Trophoblast cell (in vitro differentiated cells and primary cell): Measurements from ENCODE around the gene BMP2K.

Experiments used
- DNase-seq, 2 donors: peaks; one replicate each; pipeline ENCODE4 v3.0.0-alpha.2; 2016
- H2AFZ ChIP-seq: 2 replicates; pipeline ENCODE4 v1.6.1; 2013; ENCODE audit warnings: low read length, moderate library complexity, mild to moderate bottlenecking; ENCODE audit not compliant: insufficient read depth, poor library complexity
- H2AK5ac ChIP-seq: 2 replicates; pipeline ENCODE4 v1.6.1; 2013; ENCODE audit warnings: mild to moderate bottlenecking, low read length
- H2BK120ac ChIP-seq: 2 replicates; pipeline ENCODE4 v1.6.1; 2013; ENCODE audit warnings: low read length, mild to moderate bottlenecking, moderate library complexity; ENCODE audit not compliant: insufficient read depth, poor library complexity
- H2BK12ac ChIP-seq: 2 replicates; pipeline ENCODE4 v1.6.1; 2013; ENCODE audit warnings: mild to moderate bottlenecking, low read length, moderate library complexity
- H2BK5ac ChIP-seq: 2 replicates; pipeline ENCODE4 v1.6.1; 2013; ENCODE audit warnings: low read length, low read depth, moderate library complexity, mild to moderate bottlenecking; ENCODE audit not compliant: poor library complexity
- H3K14ac ChIP-seq: 2 replicates; pipeline ENCODE4 v1.6.1; 2013; ENCODE audit warnings: mild to moderate bottlenecking, low read length
- H3K18ac ChIP-seq: 2 replicates; pipeline ENCODE4 v1.6.1; 2013; ENCODE audit warnings: mild to moderate bottlenecking, low read length
- H3K23ac ChIP-seq: 2 replicates; pipeline ENCODE4 v1.6.1; 2013; ENCODE audit warnings: low read length
- H3K27ac ChIP-seq: 2 replicates; pipeline ENCODE4 v1.5.1; 2013; ENCODE audit warnings: low read depth, mild to moderate bottlenecking, inconsistent platforms, low read length, moderate library complexity
- H3K27me3 ChIP-seq: 2 replicates; pipeline ENCODE4 v1.6.1; 2013; ENCODE audit warnings: inconsistent platforms, mild to moderate bottlenecking, low read length, moderate library complexity; ENCODE audit not compliant: insufficient read depth
- H3K36me3 ChIP-seq, 2 experiments: 1 replicate in 1 of 2; 2 replicates in 1 of 2; pipeline ENCODE4 v1.6.1; 2013; ENCODE audit warnings: low read length in 2 of 2, mild to moderate bottlenecking in 2 of 2, moderate library complexity in 1 of 2; ENCODE audit not compliant: insufficient read depth in 2 of 2, control insufficient read depth in 1 of 2
- H3K4ac ChIP-seq: 2 replicates; pipeline ENCODE4 v1.6.1; 2013; ENCODE audit warnings: low read depth, mild to moderate bottlenecking, low read length, moderate library complexity
- H3K4me1 ChIP-seq, 2 experiments: 1 replicate in 1 of 2; 2 replicates in 1 of 2; pipeline ENCODE4 v1.6.1; 2013; ENCODE audit warnings: low read length in 2 of 2, mild to moderate bottlenecking in 2 of 2, moderate library complexity in 1 of 2; ENCODE audit not compliant: insufficient read depth in 2 of 2, control insufficient read depth in 1 of 2
- H3K4me2 ChIP-seq: 2 replicates; pipeline ENCODE4 v1.6.1; 2013; ENCODE audit warnings: inconsistent platforms, mild to moderate bottlenecking, low read length, moderate library complexity
- H3K4me3 ChIP-seq: 2 replicates; pipeline ENCODE4 v1.5.1; 2013; ENCODE audit warnings: mild to moderate bottlenecking, low read depth, low read length, inconsistent platforms
- H3K79me1 ChIP-seq: one replicate; pipeline ENCODE4 v1.6.1; 2013; ENCODE audit warnings: low read length
- H3K79me2 ChIP-seq: 2 replicates; pipeline ENCODE4 v1.6.1; 2013; ENCODE audit warnings: low read length, mild to moderate bottlenecking; ENCODE audit not compliant: control insufficient read depth, insufficient read depth, poor library complexity
- H3K9ac ChIP-seq: 2 replicates; pipeline ENCODE4 v1.6.1; 2013; ENCODE audit warnings: mild to moderate bottlenecking, low read length
- H3K9me3 ChIP-seq: 2 replicates; pipeline ENCODE4 v1.6.1; 2013; ENCODE audit warnings: low read depth, mild to moderate bottlenecking, control low read depth, inconsistent platforms, low read length; ENCODE audit not compliant: insufficient read depth
- H4K12ac ChIP-seq: 2 replicates; pipeline ENCODE4 v1.6.1; 2013; ENCODE audit warnings: low read depth, mild to moderate bottlenecking, low read length, moderate library complexity
- H4K8ac ChIP-seq: 2 replicates; pipeline ENCODE4 v1.6.1; 2013; ENCODE audit warnings: low read depth, mild to moderate bottlenecking, low read length, moderate library complexity
- H4K91ac ChIP-seq: one replicate; pipeline ENCODE4 v1.6.1; 2013; ENCODE audit warnings: low read depth, mild to moderate bottlenecking, low read length, moderate library complexity
- WGBS: extraction: QIAGEN DNeasy Blood & Tissue Kit; methylation state at CpG from one replicate; pipeline ENCODE4 v1.1.7; 2013; ENCODE audit warnings: missing lambda C conversion rate; ENCODE audit not compliant: insufficient read length, insufficient coverage; ENCODE audit errors: extremely low coverage; 5-methylcytosine and 5-hydroxymethylcytosine counted together

The BMP2K gene

DNA sequence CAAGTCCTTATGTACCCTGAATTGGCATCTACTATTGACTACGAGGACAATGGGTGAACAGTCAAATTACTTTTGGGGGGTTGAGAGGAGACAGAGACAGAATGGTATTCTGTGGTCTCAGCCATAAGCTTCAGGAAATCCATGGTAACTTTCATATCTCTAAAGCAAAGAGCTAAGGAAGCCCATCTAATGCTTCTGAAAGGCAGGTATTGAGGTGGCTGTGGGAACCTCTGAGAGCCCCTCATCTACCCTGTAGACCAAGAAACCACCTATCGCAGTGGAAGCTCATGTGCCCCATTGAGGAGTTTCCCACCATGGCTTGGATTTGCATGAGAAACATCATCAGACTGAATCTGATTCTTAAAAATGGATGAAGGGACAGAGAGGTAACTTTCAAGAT is 23.1 kb upstream of the BMP2K start:
- Histone ChIP-seq H2AFZ (no peak overlapping the region), H3K4ac (no peak overlapping the region), H3K4me3 (no peak overlapping the region), H3K18ac (no peak overlapping the region), H4K8ac (no peak overlapping the region), H3K4me1 (no peaks in the 10 kb centered on the region), H3K79me1 (no peaks in the 10 kb centered on the region), H3K9ac (no peak overlapping the region), H3K27me3 (no peaks in the 10 kb centered on the region), H3K9me3 (no peaks in the 10 kb centered on the region), H2BK12ac (no peak overlapping the region), H4K91ac (no peak overlapping the region), H2AK5ac (no peak overlapping the region), H3K79me2 (no peaks in the 10 kb centered on the region), H3K36me3 (no peaks in the 10 kb centered on the region), H3K23ac (no peak overlapping the region), H4K12ac (no peak overlapping the region), H3K27ac (no peak overlapping the region), H2BK5ac (no peak overlapping the region), H3K14ac (no peak overlapping the region), H2BK120ac (no peak overlapping the region), H3K4me2 (no peak overlapping the region)
- WGBS, result no CpG with 5 or more reads among the region's 2 CpGs
- no peak for DNase-seq

DNA sequence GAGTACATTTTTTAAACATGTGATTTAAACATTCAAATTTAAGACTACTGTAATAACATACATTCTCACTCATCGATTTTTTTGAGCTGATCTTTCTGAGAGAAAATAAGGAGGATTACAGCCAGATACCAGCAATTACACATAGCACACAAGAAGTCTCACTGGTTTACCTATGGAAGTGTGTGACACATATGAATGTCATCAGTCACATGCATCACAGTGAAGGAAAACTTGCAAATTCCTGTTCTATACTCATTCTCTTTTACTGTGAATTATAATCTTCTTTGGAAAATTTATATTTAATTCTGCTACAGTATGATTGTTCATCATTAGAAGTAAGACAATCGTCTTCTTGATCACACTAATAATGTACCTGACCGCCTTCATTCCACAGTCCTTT is 21.3 kb upstream of the BMP2K start:
- H2BK5ac ChIP-seq, result no peak overlapping the region
- H4K8ac ChIP-seq, result no peak overlapping the region
- H3K27ac ChIP-seq, result no peak overlapping the region
- no peak overlapping the region for H2AK5ac ChIP-seq
- no peak overlapping the region for H3K4me3 ChIP-seq
- no peaks in the 10 kb centered on the region for H3K79me2 ChIP-seq
- H3K4me1 ChIP-seq, result no peaks in the 10 kb centered on the region
- H3K36me3 ChIP-seq, result no peaks in the 10 kb centered on the region
- no peak overlapping the region for H2AFZ ChIP-seq
- no peak overlapping the region for H3K23ac ChIP-seq
- no peak overlapping the region for H4K91ac ChIP-seq
- H3K18ac ChIP-seq, result no peak overlapping the region
- no peak overlapping the region for H3K9ac ChIP-seq
- no peak for DNase-seq
- no peak overlapping the region for H4K12ac ChIP-seq
- H3K4ac ChIP-seq, result no peak overlapping the region
- no peak overlapping the region for H3K4me2 ChIP-seq
- H3K27me3 ChIP-seq, result no peaks in the 10 kb centered on the region
- H3K79me1 ChIP-seq, result no peaks in the 10 kb centered on the region
- H3K14ac ChIP-seq, result no peak overlapping the region
- H3K9me3 ChIP-seq, result no peaks in the 10 kb centered on the region
- H2BK120ac ChIP-seq, result no peak overlapping the region
- WGBS, result no CpG with 5 or more reads among the region's 3 CpGs
- no peak overlapping the region for H2BK12ac ChIP-seq

DNA sequence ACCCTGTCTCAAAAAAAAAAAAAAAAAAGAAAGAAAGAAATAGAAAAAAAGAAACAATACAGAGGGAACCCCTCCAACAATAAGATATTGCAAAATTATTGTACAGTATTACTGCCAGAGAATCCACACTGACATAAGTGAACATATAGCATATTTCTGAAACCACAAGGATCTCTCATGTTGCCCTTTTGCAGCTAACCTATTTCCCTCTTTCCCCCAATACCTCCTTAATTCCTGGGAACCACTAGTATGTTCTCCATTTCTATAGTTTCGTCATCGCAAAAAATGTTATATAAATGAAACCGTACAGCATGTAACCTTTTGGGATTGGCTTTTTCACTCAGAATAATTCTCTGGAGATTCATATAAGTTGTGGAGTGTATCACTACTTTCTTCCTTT is 20.0 kb upstream of the BMP2K start:
- Histone ChIP-seq H3K4me2 (no peak overlapping the region), H3K27me3 (no peaks in the 10 kb centered on the region), H2AK5ac (no peak overlapping the region), H3K79me2 (no peaks in the 10 kb centered on the region), H2BK120ac (no peak overlapping the region), H3K4me3 (no peak overlapping the region), H2BK12ac (no peak overlapping the region), H3K9ac (no peak overlapping the region), H3K79me1 (no peaks in the 10 kb centered on the region), H4K91ac (no peak overlapping the region), H3K9me3 (no peaks in the 10 kb centered on the region), H3K14ac (no peak overlapping the region), H3K4ac (no peak overlapping the region), H3K27ac (no peak overlapping the region), H4K8ac (no peak overlapping the region), H3K4me1 (no peaks in the 10 kb centered on the region), H4K12ac (no peak overlapping the region), H3K23ac (no peak overlapping the region), H3K18ac (no peak overlapping the region), H2AFZ (no peak overlapping the region), H2BK5ac (no peak overlapping the region), H3K36me3 (no peaks in the 10 kb centered on the region)
- DNase-seq, result no peak
- WGBS, result no CpG with 5 or more reads among the region's 3 CpGs

DNA sequence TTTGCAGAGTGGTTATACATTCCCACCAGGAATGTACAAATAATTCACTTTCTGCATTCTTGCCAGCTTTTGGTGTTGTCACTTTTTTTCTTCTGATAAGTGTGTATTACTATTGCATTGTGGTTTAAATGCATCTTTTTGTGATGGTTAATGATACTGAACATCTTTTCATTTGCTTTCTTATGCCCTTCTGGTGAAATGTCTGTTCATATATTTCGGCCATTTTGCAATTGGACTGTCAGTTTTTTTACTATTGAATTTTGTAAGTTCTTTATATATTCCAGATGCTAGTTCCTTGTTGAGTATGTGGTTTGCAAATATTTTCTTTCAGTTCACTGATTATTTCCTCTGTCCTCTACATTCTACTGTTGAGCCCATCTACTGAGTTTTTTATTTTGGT is 19.4 kb upstream of the BMP2K start:
- DNase-seq, result no peak
- WGBS, result no CpG with 5 or more reads among the region's 1 CpG

More for the DNA sequence above, 19.4 kb upstream of the BMP2K start:
- Histone ChIP-seq H3K9me3 (no peaks in the 10 kb centered on the region), H4K8ac (no peak overlapping the region), H3K36me3 (no peaks in the 10 kb centered on the region), H3K27ac (no peak overlapping the region), H3K4me3 (no peak overlapping the region), H2BK5ac (no peak overlapping the region), H4K12ac (no peak overlapping the region), H3K14ac (no peak overlapping the region), H3K79me1 (no peaks in the 10 kb centered on the region), H4K91ac (no peak overlapping the region), H3K18ac (no peak overlapping the region), H2BK12ac (no peak overlapping the region), H3K4ac (no peak overlapping the region), H3K4me1 (no peaks in the 10 kb centered on the region), H2AK5ac (no peak overlapping the region), H3K27me3 (no peaks in the 10 kb centered on the region), H3K4me2 (no peak overlapping the region), H2AFZ (no peak overlapping the region), H3K79me2 (no peaks in the 10 kb centered on the region), H3K23ac (no peak overlapping the region), H2BK120ac (no peak overlapping the region), H3K9ac (no peak overlapping the region)
